SK-N-SH treated with all-trans-retinoic acid at 6 μM for 48 hours (cell line): ENCODE measurements around the gene NTSR1.

Source experiments
- ATAC-seq: fragments of 200-7000 bp; cut with Tn5 transposase; 3 replicates; pipeline ENCODE4 v1.9.1; 2020; ENCODE audit warnings: mild to moderate bottlenecking, moderate library complexity
- ARNTL ChIP-seq: fragments of 450-650 bp; formaldehyde crosslinking; IDR thresholded peaks from 2 replicates; pipeline ENCODE4 v1.5.0; 2020; ENCODE audit warnings: low read depth, mild to moderate bottlenecking, moderate library complexity, borderline replicate concordance
- BACH2 ChIP-seq: fragments of 250-450 bp; sonication (Bioruptor Pico); IDR thresholded peaks from 2 replicates; pipeline ENCODE4 v1.9.0; 2021; ENCODE audit warnings: mild to moderate bottlenecking, borderline replicate concordance
- CSDC2 ChIP-seq: fragments of 250-450 bp; sonication (Bioruptor Pico); IDR thresholded peaks from 2 replicates; pipeline ENCODE4 v1.5.0; 2020; ENCODE audit warnings: mild to moderate bottlenecking, moderate library complexity
- ESRRG ChIP-seq: fragments of 250-450 bp; sonication (Bioruptor Pico); IDR thresholded peaks from 2 replicates; pipeline ENCODE4 v1.6.1; 2021; ENCODE audit warnings: mild to moderate bottlenecking
- GLIS3 ChIP-seq: fragments of 250-450 bp; sonication (Bioruptor Pico); IDR thresholded peaks from 2 replicates; pipeline ENCODE4 v1.5.0; 2020; ENCODE audit warnings: mild to moderate bottlenecking, moderate library complexity
- ISL1 ChIP-seq: fragments of 250-450 bp; sonication (Bioruptor Pico); IDR thresholded peaks from 2 replicates; pipeline ENCODE4 v2.1.2; 2022; ENCODE audit warnings: mild to moderate bottlenecking, moderate library complexity
- OSR1 ChIP-seq: fragments of 250-450 bp; sonication (Bioruptor Pico); IDR thresholded peaks from 2 replicates; pipeline ENCODE4 v1.8.0; 2022; ENCODE audit warnings: moderate library complexity, mild to moderate bottlenecking, inconsistent platforms
- PPARA ChIP-seq: fragments of 250-450 bp; sonication (Bioruptor Pico); IDR thresholded peaks from 2 replicates; pipeline ENCODE4 v1.5.0; 2020; ENCODE audit warnings: mild to moderate bottlenecking, borderline replicate concordance
- RARB ChIP-seq: fragments of 250-450 bp; sonication (Bioruptor Pico); IDR thresholded peaks from 2 replicates; pipeline ENCODE4 v1.8.0; 2021; ENCODE audit warnings: mild to moderate bottlenecking, moderate library complexity
- SNAI2 ChIP-seq: fragments of 250-450 bp; sonication (Bioruptor Pico); IDR thresholded peaks from 2 replicates; pipeline ENCODE4 v1.5.0; 2020; ENCODE audit warnings: mild to moderate bottlenecking, moderate library complexity
- TCF4 ChIP-seq: fragments of 250-450 bp; sonication (Bioruptor Pico); IDR thresholded peaks from 2 replicates; pipeline ENCODE4 v1.8.0; 2021; ENCODE audit warnings: mild to moderate bottlenecking, moderate library complexity, borderline replicate concordance
- ZC3H10 ChIP-seq: fragments of 250-450 bp; sonication (Bioruptor Pico); IDR thresholded peaks from 2 replicates; pipeline ENCODE4 v1.5.1; 2021; ENCODE audit warnings: mild to moderate bottlenecking, moderate library complexity
- ZFP30 ChIP-seq: fragments of 450-650 bp; formaldehyde crosslinking; IDR thresholded peaks from 2 replicates; pipeline ENCODE4 v1.5.0; 2022; ENCODE audit warnings: mild to moderate bottlenecking, moderate library complexity
- TF ChIP-seq, protein P1 (sequence below): fragments of 250-450 bp; sonication (Bioruptor Pico); IDR thresholded peaks from 2 replicates; pipeline ENCODE4 v1.5.1; 2021; ENCODE audit warnings: mild to moderate bottlenecking, moderate library complexity
- TF ChIP-seq, protein P2 (sequence below): fragments of 250-450 bp; sonication (Bioruptor Pico); IDR thresholded peaks from 2 replicates; pipeline ENCODE4 v1.8.0; 2021; ENCODE audit warnings: low read depth, mild to moderate bottlenecking, moderate library complexity, borderline replicate concordance
- TF ChIP-seq, protein P3 (sequence below): fragments of 250-450 bp; sonication (Bioruptor Pico); IDR thresholded peaks from 2 replicates; pipeline ENCODE4 v1.8.0; 2020; ENCODE audit warnings: mild to moderate bottlenecking, moderate library complexity, borderline replicate concordance
- TF ChIP-seq, protein P4 (sequence below): fragments of 250-450 bp; sonication (Bioruptor Pico); IDR thresholded peaks from 2 replicates; pipeline ENCODE4 v1.5.1; 2020; ENCODE audit warnings: low read depth, mild to moderate bottlenecking, moderate library complexity
- TF ChIP-seq, protein P5 (sequence below): fragments of 250-450 bp; sonication (Bioruptor Pico); IDR thresholded peaks from 2 replicates; pipeline ENCODE4 v1.5.0; 2020; ENCODE audit warnings: mild to moderate bottlenecking, moderate library complexity

The NTSR1 gene

DNA sequence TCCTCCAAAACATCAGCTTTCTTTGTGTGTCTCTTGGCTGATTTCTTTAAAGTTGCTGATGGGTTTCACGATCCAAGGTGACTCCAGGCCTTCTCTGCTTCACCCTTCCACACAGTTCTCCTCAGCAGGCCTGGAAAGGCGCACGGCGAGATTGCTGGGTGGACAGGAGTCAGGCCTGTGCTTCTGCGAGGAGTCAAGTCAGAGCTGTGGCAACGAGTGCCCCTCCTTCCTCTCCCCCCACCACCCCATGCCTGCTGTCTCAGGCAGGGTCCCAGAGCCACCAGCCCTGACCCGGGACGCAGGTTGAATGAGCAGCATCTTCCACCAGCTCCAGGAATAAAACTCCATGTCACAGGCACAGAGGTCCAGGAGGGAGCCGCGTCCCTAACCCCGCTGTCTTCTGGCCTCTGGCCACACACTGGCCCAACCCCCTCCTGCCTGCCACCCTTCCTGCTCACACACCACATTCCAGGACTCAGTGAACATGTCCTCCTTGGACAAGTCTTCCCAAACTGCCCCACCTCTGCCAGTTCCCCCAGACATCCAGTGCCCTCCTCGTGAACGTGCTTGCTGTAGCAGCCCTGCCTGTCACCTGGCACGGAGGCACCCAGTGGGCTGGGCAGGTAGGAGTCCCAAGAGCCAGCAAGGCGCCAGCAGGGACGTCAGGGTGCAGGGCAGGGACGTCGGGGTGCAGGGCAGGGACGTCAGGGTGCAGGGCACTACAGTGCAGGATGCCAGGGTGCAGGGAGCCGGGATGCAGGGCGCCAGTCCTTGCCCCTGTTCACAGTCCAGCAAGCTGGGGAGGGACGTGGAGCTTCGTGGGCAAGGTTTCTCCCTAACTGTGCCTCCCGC, 7.2 kb upstream of the NTSR1 start:
- TF ChIP-seq, protein P1, sequence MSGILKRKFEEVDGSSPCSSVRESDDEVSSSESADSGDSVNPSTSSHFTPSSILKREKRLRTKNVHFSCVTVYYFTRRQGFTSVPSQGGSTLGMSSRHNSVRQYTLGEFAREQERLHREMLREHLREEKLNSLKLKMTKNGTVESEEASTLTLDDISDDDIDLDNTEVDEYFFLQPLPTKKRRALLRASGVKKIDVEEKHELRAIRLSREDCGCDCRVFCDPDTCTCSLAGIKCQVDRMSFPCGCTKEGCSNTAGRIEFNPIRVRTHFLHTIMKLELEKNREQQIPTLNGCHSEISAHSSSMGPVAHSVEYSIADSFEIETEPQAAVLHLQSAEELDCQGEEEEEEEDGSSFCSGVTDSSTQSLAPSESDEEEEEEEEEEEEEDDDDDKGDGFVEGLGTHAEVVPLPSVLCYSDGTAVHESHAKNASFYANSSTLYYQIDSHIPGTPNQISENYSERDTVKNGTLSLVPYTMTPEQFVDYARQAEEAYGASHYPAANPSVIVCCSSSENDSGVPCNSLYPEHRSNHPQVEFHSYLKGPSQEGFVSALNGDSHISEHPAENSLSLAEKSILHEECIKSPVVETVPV, result no peak
- TF ChIP-seq, protein P2, sequence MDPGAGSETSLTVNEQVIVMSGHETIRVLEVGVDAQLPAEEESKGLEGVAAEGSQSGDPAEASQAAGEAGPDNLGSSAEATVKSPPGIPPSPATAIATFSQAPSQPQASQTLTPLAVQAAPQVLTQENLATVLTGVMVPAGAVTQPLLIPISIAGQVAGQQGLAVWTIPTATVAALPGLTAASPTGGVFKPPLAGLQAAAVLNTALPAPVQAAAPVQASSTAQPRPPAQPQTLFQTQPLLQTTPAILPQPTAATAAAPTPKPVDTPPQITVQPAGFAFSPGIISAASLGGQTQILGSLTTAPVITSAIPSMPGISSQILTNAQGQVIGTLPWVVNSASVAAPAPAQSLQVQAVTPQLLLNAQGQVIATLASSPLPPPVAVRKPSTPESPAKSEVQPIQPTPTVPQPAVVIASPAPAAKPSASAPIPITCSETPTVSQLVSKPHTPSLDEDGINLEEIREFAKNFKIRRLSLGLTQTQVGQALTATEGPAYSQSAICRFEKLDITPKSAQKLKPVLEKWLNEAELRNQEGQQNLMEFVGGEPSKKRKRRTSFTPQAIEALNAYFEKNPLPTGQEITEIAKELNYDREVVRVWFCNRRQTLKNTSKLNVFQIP (CRISPR knock-in tag), result no peak
- TF ChIP-seq GLIS3 (CRISPR knock-in tag), result no peak
- TF ChIP-seq BACH2 (CRISPR knock-in tag), result no peak
- no peak for TF ChIP-seq ESRRG
- TF ChIP-seq ARNTL (CRISPR knock-in tag), result no peak
- TF ChIP-seq TCF4 (CRISPR knock-in tag), result no peak
- TF ChIP-seq, protein P3, sequence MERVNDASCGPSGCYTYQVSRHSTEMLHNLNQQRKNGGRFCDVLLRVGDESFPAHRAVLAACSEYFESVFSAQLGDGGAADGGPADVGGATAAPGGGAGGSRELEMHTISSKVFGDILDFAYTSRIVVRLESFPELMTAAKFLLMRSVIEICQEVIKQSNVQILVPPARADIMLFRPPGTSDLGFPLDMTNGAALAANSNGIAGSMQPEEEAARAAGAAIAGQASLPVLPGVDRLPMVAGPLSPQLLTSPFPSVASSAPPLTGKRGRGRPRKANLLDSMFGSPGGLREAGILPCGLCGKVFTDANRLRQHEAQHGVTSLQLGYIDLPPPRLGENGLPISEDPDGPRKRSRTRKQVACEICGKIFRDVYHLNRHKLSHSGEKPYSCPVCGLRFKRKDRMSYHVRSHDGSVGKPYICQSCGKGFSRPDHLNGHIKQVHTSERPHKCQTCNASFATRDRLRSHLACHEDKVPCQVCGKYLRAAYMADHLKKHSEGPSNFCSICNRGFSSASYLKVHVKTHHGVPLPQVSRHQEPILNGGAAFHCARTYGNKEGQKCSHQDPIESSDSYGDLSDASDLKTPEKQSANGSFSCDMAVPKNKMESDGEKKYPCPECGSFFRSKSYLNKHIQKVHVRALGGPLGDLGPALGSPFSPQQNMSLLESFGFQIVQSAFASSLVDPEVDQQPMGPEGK (CRISPR knock-in tag), result no peak
- TF ChIP-seq ZC3H10 (CRISPR knock-in tag), result no peak
- no peak for TF ChIP-seq RARB (CRISPR knock-in tag)

DNA sequence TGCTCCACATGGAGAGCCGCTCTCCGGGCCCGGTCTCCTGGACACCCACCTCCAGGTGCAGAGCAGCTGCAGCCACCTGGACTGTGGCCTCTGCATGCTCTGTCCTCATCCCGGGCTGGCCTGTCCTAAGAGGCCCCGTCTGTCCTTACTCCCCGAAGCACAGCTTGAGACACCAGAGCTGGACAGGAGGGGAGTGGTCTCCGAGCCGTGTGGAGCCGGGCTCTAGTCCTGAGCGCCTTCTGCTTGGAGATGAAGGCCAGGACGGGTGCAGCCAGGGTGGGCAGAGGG, 6.7 kb upstream of the NTSR1 start:
- no peak for ATAC-seq
- TF ChIP-seq BACH2 (CRISPR knock-in tag) (no peak), ISL1 (CRISPR knock-in tag) (no peak), SNAI2 (no peak), ZC3H10 (CRISPR knock-in tag) (no peak), ARNTL (CRISPR knock-in tag) (no peak), CSDC2 (CRISPR knock-in tag) (no peak), OSR1 (CRISPR knock-in tag) (no peak), ZFP30 (CRISPR knock-in tag) (no peak), PPARA (no peak), ESRRG (no peak)
- TF ChIP-seq, protein P4, sequence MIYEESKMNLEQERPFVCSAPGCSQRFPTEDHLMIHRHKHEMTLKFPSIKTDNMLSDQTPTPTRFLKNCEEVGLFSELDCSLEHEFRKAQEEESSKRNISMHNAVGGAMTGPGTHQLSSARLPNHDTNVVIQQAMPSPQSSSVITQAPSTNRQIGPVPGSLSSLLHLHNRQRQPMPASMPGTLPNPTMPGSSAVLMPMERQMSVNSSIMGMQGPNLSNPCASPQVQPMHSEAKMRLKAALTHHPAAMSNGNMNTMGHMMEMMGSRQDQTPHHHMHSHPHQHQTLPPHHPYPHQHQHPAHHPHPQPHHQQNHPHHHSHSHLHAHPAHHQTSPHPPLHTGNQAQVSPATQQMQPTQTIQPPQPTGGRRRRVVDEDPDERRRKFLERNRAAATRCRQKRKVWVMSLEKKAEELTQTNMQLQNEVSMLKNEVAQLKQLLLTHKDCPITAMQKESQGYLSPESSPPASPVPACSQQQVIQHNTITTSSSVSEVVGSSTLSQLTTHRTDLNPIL (CRISPR knock-in tag), result no peak
- TF ChIP-seq, protein P1, result no peak

More for the DNA sequence above, 7.2 kb upstream of the NTSR1 start:
- no peak for ATAC-seq

DNA sequence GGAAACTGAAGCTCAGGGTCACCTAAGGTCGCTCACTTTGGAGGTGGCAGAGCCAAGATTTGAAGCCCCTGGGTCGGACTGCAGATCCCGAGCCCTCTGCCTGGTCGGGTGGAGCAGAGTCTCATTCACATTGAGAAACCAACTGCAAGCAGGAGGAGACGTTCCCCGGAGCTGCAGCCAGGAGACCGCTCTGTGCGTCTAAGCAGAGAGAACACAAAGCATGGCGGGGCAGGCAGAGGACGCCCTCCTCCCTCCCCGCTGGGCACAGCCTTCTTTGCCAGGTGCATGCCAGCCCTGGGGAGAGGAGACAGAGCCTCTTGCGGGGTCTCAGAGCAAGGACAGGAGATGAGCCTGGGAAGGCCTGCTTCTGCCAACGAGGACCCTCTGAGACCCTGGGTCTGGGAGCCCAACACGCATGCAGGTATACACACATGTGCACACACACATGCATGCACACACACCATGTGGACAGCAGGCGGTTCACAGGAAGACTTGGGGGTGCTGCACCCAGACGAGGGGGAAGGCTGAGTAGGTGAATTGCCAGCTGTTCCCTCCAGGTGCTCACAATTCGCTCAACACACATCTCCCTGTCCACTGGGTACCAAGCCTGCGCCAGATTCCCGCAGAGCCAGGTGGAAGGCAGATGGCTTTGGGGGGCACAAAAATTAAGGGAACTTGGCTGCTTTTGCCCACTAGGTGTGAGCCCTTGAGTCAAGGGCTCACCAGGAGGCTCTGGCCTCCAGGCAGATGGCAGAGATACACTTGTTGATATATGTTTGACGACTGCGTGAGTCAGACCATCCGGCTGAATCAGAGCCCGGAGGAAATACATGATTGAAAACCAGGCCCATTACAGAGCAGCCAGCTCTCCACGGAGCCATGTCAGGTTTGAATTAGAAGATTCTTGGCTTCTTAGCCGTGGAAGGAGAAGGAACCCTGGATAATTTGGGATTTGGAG, 5.5 kb upstream of the NTSR1 start:
- TF ChIP-seq BACH2 (CRISPR knock-in tag) (no peak), GLIS3 (CRISPR knock-in tag) (no peak), ZFP30 (CRISPR knock-in tag) (no peak)
- TF ChIP-seq, protein P5, sequence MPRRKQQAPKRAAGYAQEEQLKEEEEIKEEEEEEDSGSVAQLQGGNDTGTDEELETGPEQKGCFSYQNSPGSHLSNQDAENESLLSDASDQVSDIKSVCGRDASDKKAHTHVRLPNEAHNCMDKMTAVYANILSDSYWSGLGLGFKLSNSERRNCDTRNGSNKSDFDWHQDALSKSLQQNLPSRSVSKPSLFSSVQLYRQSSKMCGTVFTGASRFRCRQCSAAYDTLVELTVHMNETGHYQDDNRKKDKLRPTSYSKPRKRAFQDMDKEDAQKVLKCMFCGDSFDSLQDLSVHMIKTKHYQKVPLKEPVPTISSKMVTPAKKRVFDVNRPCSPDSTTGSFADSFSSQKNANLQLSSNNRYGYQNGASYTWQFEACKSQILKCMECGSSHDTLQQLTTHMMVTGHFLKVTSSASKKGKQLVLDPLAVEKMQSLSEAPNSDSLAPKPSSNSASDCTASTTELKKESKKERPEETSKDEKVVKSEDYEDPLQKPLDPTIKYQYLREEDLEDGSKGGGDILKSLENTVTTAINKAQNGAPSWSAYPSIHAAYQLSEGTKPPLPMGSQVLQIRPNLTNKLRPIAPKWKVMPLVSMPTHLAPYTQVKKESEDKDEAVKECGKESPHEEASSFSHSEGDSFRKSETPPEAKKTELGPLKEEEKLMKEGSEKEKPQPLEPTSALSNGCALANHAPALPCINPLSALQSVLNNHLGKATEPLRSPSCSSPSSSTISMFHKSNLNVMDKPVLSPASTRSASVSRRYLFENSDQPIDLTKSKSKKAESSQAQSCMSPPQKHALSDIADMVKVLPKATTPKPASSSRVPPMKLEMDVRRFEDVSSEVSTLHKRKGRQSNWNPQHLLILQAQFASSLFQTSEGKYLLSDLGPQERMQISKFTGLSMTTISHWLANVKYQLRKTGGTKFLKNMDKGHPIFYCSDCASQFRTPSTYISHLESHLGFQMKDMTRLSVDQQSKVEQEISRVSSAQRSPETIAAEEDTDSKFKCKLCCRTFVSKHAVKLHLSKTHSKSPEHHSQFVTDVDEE, result no peak
- TF ChIP-seq, all 23 proteins: peak for 0
- peak; percentile 89 for ATAC-seq
